ENCODE data around the gene RANBP10.

- TF ChIP-seq, protein P1, sequence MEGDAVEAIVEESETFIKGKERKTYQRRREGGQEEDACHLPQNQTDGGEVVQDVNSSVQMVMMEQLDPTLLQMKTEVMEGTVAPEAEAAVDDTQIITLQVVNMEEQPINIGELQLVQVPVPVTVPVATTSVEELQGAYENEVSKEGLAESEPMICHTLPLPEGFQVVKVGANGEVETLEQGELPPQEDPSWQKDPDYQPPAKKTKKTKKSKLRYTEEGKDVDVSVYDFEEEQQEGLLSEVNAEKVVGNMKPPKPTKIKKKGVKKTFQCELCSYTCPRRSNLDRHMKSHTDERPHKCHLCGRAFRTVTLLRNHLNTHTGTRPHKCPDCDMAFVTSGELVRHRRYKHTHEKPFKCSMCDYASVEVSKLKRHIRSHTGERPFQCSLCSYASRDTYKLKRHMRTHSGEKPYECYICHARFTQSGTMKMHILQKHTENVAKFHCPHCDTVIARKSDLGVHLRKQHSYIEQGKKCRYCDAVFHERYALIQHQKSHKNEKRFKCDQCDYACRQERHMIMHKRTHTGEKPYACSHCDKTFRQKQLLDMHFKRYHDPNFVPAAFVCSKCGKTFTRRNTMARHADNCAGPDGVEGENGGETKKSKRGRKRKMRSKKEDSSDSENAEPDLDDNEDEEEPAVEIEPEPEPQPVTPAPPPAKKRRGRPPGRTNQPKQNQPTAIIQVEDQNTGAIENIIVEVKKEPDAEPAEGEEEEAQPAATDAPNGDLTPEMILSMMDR (IDR thresholded peaks at IDR 0.05): no peak
- no peak for TF ChIP-seq EZH2 (IDR thresholded peaks at IDR 0.05)
- no peak for TF ChIP-seq EZH2phosphoT487 (IDR thresholded peaks at IDR 0.05)
These were observed 120.8 kb downstream of the RANBP10 start for GRCh38 chr16:67685388-67686112.
